ENCODE results near the gene PPP2R2B.

Gene PPP2R2B

DNA sequence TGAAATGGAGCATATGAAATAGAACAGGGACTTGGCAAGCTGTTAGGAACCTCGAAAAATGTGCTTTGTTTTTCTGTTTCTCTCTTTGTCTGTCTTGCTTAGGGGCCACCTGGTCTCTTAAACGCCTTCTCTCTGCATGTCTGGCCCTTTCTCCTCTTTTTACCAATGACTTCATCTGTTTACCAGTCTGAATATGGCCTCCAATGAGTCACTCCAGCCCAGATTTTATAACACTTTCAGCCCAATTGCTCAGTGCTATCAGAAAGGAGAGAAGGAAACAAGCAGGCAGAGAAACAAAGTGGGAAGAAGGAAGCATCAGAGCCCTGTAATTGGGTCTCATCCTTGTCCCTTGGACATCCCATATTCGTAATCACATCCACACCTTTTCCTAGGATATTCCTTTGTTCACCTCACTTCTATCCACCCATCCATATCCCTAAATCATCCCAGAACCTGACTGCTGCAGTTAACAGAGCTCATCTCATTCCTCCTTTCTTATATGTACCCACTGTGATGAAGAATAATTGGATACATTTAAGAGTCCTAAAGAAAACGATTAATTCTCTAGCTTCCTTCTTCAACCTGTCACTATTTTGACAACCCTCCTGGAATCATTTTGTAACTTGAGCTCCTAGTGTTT, 210.8 kb downstream of the PPP2R2B start:
- DNase-seq (ENCODE audit: insufficient read length, low spot score) (no peak), FAIRE-seq (no peak)

GRCh38 chr5:146662229-146662628, 216.3 kb downstream of the PPP2R2B start:
- peak; percentile 95 for FAIRE-seq
- DNase-seq (ENCODE audit: insufficient read length, low spot score), result peak; percentile 4

GRCh38 chr5:146660376-146660960, 218.1 kb downstream of the PPP2R2B start:
- DNase-seq (ENCODE audit: insufficient read length, low spot score) (no peak), FAIRE-seq (no peak)

DNA sequence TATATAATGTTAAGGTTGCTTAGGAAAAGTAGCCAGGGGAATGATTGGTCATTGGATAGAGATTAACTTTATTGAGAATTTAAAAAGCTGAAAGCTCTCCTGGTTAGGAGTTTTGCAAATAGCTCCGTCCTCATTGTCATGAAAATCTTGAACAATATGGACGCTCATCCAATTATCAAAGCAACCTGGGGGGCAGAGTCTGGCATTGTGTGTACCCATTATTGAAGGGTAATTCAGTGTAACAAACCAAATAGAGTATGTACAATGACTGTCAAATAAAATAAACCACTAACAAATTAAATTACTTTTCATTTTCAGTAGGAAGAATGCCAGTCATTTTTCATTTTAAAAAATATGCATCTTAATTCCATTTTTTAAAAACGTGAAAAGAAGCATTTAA, 218.6 kb downstream of the PPP2R2B start:
- FAIRE-seq (no peak), DNase-seq (ENCODE audit: insufficient read length, low spot score) (no peak)

GRCh38 chr5:146656703-146657102, 221.9 kb downstream of the PPP2R2B start:
- FAIRE-seq (no peak), DNase-seq (ENCODE audit: insufficient read length, low spot score) (no peak)

DNA sequence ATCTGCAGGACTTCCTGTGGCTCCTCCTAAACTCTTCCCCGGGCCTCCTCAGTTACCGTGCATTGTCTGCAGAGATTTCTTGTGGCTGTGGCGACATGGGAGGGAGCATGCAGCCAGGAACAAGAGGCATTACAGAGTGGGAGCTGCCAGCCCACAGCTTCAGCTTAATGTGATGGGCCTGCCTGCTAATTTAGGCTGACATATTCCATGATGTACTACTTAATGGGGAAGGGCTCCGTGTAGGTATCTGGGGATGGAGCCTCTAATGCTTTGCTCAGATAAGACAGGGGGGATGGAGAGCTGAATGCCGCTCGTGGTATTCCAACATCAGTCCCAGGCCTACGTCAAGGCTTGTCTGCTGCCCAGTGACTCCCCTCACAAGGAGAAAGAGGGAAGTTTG, 225.0 kb downstream of the PPP2R2B start:
- no peak for FAIRE-seq
- DNase-seq (ENCODE audit: insufficient read length, low spot score), result no peak

DNA sequence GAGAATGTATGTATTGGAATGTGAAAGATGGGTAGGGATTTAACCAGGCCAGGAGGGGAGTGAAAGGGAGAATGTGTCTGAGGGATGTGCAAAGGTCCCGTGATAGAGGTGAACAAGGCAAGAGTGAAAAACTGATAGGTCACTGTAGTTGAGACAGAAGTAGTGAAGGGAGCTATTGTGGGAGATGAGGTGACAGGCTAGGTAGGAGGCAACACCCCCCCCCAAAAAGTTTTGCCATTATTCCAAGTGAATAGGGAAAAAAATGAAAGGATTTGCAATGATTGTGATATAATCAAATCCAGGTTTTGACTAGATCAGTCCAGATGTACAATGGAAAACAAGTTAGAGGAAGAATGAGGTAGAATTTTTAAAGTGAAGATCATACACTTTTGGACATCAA, 226.0 kb downstream of the PPP2R2B start:
- DNase-seq (ENCODE audit: insufficient read length, low spot score) (no peak), FAIRE-seq (no peak)

GRCh38 chr5:146647656-146648199, 230.8 kb downstream of the PPP2R2B start:
- FAIRE-seq (no peak), DNase-seq (ENCODE audit: insufficient read length, low spot score) (no peak)

DNA sequence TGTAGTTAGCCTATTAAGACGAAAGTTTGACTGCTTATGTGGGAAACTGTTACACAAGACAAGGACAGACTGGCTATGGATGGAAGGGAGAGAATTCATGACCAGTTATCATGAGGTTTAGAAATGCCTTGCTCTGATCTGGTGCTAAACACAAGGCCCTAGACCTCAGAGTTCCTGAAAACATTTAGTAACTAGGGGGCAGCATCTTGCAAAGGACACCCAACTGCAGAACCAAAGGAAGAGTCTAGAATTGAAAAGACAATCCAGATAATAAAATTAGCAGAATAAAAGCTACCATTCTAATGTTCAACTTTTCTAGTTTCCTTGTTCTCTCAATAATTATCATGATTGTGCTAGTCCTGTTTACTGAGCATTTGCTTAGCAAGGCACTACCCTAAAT, 232.1 kb downstream of the PPP2R2B start:
- DNase-seq (ENCODE audit: insufficient read length, low spot score) (no peak), FAIRE-seq (no peak)

DNA sequence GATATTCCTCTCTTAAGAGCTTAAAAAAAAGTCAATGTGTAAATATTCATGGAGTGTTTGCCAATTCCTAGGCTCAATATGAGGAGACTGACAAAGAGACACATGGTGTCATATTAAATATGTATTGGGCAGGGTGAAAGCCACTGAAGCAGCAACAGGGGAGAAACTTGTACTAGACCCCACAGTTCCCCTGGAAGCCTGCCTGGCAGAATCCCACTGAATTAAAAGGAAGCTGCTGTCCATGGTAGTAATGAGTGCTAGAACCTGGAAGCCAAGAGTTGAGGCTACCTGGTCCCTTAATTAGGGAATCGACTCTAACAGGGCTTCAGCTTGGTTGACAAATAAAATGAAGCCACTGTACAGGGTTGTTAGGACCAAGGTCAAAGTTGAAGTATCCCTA, 233.2 kb downstream of the PPP2R2B start:
- DNase-seq (ENCODE audit: insufficient read length, low spot score) (no peak), FAIRE-seq (no peak)

GRCh38 chr5:146644831-146645230, 233.7 kb downstream of the PPP2R2B start:
- no peak for FAIRE-seq

DNA sequence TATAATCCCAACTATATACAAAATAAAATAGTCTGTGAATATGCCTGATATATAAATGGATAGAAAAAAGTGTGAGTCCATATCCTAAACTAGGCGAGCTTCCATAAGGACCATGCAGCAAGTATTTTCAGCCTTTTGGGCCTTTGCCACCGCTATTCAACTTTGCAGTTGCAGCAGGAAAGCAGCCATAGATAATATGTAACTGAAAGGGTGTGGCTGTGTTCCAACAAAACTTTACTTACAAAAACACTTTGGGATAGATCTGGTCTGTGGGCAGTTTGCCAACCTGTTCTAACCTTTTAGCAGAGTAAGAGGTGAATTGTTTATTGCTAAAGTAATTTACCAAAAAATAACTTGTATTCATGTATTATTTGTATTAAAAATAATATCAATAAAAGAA, 234.8 kb downstream of the PPP2R2B start:
- no peak for DNase-seq (ENCODE audit: insufficient read length, low spot score)
- FAIRE-seq, result no peak

More at GRCh38 chr5:146644831-146645230, 233.7 kb downstream of the PPP2R2B start:
- no peak for DNase-seq (ENCODE audit: insufficient read length, low spot score)

DNA sequence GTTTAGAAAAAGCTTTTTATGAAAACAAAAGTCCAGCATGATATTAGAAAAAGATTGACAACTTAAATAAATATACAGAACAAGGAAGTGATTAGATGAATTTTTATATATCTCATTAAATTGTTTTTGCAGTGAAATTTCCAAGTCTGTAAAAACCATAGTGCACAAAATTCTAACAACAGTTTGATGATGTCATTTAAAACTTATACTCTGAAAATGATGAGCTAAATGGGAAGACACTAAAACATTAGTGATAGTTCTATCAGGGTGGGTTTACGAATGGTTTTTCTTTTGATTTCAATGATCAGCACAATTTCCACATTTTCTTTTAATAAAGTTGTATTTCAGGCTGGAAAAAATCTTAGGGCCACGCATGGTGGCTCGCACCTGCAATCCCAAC, 236.1 kb downstream of the PPP2R2B start:
- DNase-seq (ENCODE audit: insufficient read length, low spot score) (no peak), FAIRE-seq (no peak)

DNA sequence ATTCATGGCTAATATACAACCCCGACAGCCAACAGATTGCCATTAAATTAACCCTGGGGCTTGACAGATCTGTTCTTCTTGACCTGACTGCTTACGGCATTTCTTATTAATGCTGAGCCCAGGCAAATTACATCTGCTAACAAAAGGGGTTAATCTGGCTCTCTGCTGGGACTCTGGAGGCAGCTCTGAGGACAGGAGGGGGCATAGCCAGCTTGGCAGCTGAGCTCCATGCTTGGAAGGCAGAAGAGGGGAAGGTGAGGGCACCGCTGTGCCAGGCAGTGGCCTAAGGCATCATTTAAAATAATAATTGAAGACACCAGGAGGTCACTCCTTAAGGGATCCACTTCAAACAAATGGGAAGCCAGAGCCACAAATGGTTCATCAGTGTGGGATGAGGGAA, 236.6 kb downstream of the PPP2R2B start:
- FAIRE-seq (no peak), DNase-seq (ENCODE audit: insufficient read length, low spot score) (no peak)

- no peak for DNase-seq (ENCODE audit: insufficient read length, low spot score)
- FAIRE-seq, result no peak
Observed at GRCh38 chr5:146640285-146640896, 238.2 kb downstream of the PPP2R2B start.

- FAIRE-seq (no peak), DNase-seq (ENCODE audit: insufficient read length, low spot score) (no peak)
Observed at GRCh38 chr5:146635443-146635842, 243.1 kb downstream of the PPP2R2B start.

DNA sequence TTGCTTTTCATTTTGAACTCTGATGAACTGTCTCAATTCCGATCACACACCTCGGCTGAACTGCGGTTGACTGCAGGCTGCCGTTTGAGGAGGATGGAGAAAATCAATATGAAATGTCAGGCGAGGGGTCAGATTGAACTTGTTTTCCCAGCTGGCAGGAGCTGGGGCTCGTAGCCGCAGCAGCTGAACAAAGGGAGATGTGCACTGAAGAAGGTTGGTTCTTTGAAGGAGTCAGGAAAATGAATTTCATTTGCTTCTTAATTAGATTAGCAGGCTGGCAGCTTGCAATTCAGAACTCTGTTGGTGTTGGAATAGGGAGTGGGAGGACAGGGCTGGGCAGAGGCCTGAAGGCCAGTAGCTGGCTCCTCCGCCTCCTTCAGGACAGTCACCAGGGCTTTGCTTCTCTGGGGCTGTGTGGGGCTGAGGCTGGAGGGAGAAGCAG, 245.2 kb downstream of the PPP2R2B start:
- FAIRE-seq (no peak), DNase-seq (ENCODE audit: insufficient read length, low spot score) (no peak)

DNA sequence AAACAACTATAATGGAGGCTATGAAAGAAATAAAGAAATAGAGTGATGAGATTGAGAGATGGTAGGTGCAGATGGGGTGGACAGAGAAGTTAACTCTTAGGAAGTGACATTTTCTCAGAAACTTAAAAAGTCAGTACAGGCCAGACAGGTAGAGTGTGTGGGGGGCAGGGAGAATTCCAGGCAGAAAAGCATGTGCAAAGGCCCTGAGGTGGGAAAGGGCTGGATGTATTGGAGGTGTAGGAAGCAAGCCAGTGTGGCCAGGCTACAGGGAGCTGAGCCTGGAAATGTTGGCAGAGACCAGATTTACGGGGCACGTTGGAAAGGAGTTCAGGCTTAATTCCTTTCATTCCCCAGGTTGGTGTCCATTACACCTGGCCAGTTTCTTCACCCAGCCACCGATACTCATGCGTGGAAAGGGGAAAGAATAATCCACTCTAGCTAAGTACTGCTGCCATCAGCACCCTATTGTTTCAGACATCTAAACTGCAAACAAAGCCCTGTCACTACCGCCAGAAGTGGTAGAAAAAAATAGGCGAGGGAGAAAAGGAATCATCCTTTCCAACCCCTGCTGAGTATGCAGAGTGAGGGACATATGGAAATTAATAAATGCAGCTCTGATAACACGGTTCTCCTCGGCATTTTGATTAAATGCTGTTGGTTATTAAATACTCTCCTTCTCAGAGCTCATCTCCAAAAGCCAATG, 245.8 kb downstream of the PPP2R2B start:
- no peak for FAIRE-seq
- no peak for DNase-seq (ENCODE audit: insufficient read length, low spot score)

DNA sequence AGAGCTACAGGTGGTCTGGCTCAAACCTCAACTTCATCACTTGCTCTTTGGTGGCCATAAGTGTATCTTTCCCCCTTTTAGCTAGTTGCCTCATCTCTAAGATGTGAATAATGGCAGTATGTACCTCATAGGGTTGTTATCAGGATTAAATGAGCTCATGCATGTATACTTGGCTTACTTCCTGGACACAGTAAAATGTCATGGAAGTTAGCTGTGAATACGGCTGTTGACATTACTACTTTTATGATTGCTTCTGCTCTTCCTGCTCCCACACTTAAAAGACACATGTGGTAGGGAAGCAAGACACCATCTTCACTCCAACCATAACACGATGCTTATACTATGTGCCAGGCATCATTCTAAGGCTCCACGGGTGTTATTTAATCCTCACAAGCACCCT, 248.1 kb downstream of the PPP2R2B start:
- DNase-seq (ENCODE audit: insufficient read length, low spot score), result no peak
- FAIRE-seq, result no peak

DNA sequence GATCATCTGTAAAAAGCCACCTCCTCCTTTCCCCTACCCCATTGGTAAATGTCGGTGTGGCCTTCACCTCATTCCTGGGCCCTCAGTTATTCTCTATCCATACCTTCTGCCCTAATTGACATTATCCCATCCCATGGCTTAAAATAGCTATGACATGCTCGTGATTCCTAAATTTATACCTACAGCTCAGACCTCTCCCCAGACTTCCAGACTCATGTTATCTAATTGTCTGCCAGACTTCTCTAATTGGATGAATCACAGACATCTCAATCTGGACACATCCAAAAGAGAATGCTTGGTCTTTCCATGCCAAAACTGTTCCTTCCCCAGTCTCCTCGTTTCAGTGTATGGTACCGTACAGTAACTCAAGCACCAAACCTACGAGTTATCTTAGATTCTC, 249.6 kb downstream of the PPP2R2B start:
- DNase-seq (ENCODE audit: insufficient read length, low spot score) (no peak), FAIRE-seq (no peak)

DNA sequence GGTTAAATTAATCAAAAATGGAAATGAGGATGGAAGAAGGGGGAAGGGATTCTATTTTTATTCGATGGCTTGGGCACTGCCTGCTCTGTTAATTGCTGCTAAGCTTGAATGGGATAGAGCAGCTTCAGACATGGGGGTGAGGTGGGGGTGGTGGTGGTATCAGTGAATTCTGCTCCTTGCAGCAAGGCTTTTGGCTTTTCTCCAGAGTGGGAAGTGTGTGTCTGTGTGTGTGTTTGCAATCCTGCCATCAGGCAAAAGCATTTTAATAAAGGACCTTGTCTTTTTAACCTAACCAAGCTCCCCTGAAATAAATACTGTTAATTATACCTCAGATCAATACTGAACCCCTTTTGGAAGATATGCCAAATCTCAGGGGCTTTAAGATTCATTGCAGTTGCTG, 251.6 kb downstream of the PPP2R2B start:
- no peak for FAIRE-seq

More for the DNA sequence above, 251.6 kb downstream of the PPP2R2B start:
- DNase-seq (ENCODE audit: insufficient read length, low spot score), result no peak
